ENCODE data around the gene MICAL3.
"Not testable (repeated sequence)": the region's sequence is repeated elsewhere in the genome, so short reads cannot be mapped to it uniquely, and the experiment has no call there.

The MICAL3 gene

GRCh38 chr22:17769013-17769715, 255.2 kb downstream of the MICAL3 start:
- H4K20me1 ChIP-seq (ENCODE audit: insufficient read depth, low read length) = peaks cover 6% of the 10 kb centered on the region
- H3K27ac ChIP-seq (ENCODE audit: low read length) = no peak overlapping the region
- H3K79me2 ChIP-seq (ENCODE audit: low read length) = peaks cover 92% of the 10 kb centered on the region
- H3K4me3 ChIP-seq (ENCODE audit: low read length) = no peak overlapping the region
- H3K4me2 ChIP-seq (ENCODE audit: low read depth, low read length) = no peak overlapping the region
- TF ChIP-seq EZH2phosphoT487 (IDR thresholded peaks at IDR 0.05; ENCODE audit: low read length) (no peak), CTCF (IDR thresholded peaks at IDR 0.05; ENCODE audit: low read length) (no peak), EZH2 (optimal IDR thresholded peaks at IDR 0.05; ENCODE audit: low read depth, low read length) (no peak)
- H3F3A ChIP-seq (ENCODE audit: insufficient read depth, low read length) = no peaks in the 10 kb centered on the region
- H3K9ac ChIP-seq (ENCODE audit: low read length) = no peak overlapping the region
- no peaks in the 10 kb centered on the region for H3K27me3 ChIP-seq (replicated peaks; ENCODE audit: insufficient read depth, low read length)
- no peaks in the 10 kb centered on the region for H3K9me3 ChIP-seq (replicated peaks; ENCODE audit: insufficient read depth, low read length)
- H2AFZ ChIP-seq (ENCODE audit: low read length) = no peak overlapping the region
- peaks cover 11% of the 10 kb centered on the region; the same call in 1 of the 2 replicates for H3K4me1 ChIP-seq (ENCODE audit: low read length)
- H3K9me2 ChIP-seq (replicated peaks; ENCODE audit: insufficient read depth, low read length) = no peaks in the 10 kb centered on the region
- no peak for DNase-seq
- H3K36me3 ChIP-seq (replicated peaks; ENCODE audit: insufficient read depth, low read length) = no peaks in the 10 kb centered on the region

GRCh38 chr22:17767233-17768065, 256.9 kb downstream of the MICAL3 start:
- TF ChIP-seq EZH2 (optimal IDR thresholded peaks at IDR 0.05; ENCODE audit: low read depth, low read length) = no peak
- no peak for TF ChIP-seq CTCF (IDR thresholded peaks at IDR 0.05; ENCODE audit: low read length)
- TF ChIP-seq EZH2phosphoT487 (IDR thresholded peaks at IDR 0.05; ENCODE audit: low read length) = no peak
- DNase-seq = no peak
- Histone ChIP-seq H4K20me1 (ENCODE audit: insufficient read depth, low read length) (no peaks in the 10 kb centered on the region; the same call in 1 of the 2 replicates), H3K79me2 (ENCODE audit: low read length) (peaks cover 96% of the 10 kb centered on the region), H3K4me3 (ENCODE audit: low read length) (no peak overlapping the region), H3F3A (ENCODE audit: insufficient read depth, low read length) (no peaks in the 10 kb centered on the region), H3K36me3 (replicated peaks; ENCODE audit: insufficient read depth, low read length) (no peaks in the 10 kb centered on the region), H2AFZ (ENCODE audit: low read length) (no peak overlapping the region), H3K4me1 (ENCODE audit: low read length) (0 out of 2 replicates have a peak, but pooled peaks cover 5% of the 10 kb centered on the region), H3K4me2 (ENCODE audit: low read depth, low read length) (no peak overlapping the region), H3K9me3 (replicated peaks; ENCODE audit: insufficient read depth, low read length) (no peaks in the 10 kb centered on the region), H3K9me2 (replicated peaks; ENCODE audit: insufficient read depth, low read length) (no peaks in the 10 kb centered on the region), H3K27me3 (replicated peaks; ENCODE audit: insufficient read depth, low read length) (no peaks in the 10 kb centered on the region), H3K27ac (ENCODE audit: low read length) (no peak overlapping the region), H3K9ac (ENCODE audit: low read length) (no peak overlapping the region)

GRCh38 chr22:17764852-17765251, 259.5 kb downstream of the MICAL3 start:
- H3K9ac ChIP-seq (ENCODE audit: low read length); H3K27ac ChIP-seq (ENCODE audit: low read length); DNase-seq; H3K4me2 ChIP-seq (ENCODE audit: low read depth, low read length); H2AFZ ChIP-seq (ENCODE audit: low read length); H3K9me3 ChIP-seq (replicated peaks; ENCODE audit: insufficient read depth, low read length); H4K20me1 ChIP-seq (ENCODE audit: insufficient read depth, low read length); H3K27me3 ChIP-seq (replicated peaks; ENCODE audit: insufficient read depth, low read length); H3K4me1 ChIP-seq (ENCODE audit: low read length); H3K36me3 ChIP-seq (replicated peaks; ENCODE audit: insufficient read depth, low read length); H3K4me3 ChIP-seq (ENCODE audit: low read length); H3K9me2 ChIP-seq (replicated peaks; ENCODE audit: insufficient read depth, low read length); H3F3A ChIP-seq (ENCODE audit: insufficient read depth, low read length): not testable (repeated sequence)
- H3K79me2 ChIP-seq (ENCODE audit: low read length) = peaks cover 91% of the 10 kb centered on the region

All from MM.1S (cell line).